Fibroblast of skin of scalp (primary cell): ENCODE measurements around the gene AFAP1L2.
A peak's percentile ranks its signal among the peaks of the same experiment; 100 is the strongest.
"Not testable (repeated sequence)": the region's sequence is repeated elsewhere in the genome, so short reads cannot be mapped to it uniquely, and the experiment has no call there.

Experiments
- DNase-seq: peaks from one replicate; pipeline ENCODE4 v3.0.0-alpha.2; 2013

AFAP1L2 gene

GRCh38 chr10:114359041-114359952 lies 45.0 kb downstream of the AFAP1L2 start:
- peak; percentile 44 for DNase-seq

- DNase-seq, result no peak
These were observed 46.7 kb downstream of the AFAP1L2 start for GRCh38 chr10:114357515-114357996.

GRCh38 chr10:114356751-114357514 lies 47.4 kb downstream of the AFAP1L2 start:
- no peak for DNase-seq

DNA sequence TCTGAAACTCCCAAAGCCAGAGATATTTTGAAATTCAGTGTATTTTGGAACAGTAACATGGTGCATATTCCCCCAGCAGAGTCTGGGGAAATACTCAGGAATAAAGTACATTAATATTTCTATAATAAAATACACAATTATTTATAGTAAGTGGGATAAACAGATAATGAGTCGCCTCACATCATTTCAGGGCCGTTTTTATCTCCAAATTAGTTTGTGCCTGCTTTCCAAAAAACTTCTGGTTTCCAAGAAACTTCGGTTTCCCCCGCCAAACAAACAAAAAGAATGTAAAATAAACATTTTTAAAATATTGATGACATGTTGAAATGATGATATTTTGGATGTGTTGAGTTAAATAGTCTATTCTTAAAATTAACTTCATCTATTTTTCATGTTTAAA lies 48.2 kb downstream of the AFAP1L2 start:
- no peak for DNase-seq

DNA sequence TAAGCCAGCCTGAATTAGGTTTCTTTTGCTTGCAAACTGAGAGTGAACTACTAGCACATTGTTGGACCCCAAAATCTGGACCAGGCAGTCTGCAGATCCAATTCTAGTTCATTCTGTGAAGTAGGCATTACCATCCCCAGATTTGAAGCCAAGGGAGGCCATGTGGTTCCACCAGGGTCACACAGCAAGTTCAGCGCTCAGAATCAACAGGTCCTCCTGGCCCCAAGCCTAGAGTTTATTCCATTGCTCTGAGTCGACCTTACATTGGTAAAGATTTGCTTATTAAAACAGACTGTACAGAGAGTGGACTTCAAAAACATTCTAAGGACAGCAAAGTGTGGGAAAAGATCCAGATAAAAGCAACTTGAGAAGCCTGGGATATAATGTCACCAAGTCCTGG lies 50.9 kb downstream of the AFAP1L2 start:
- DNase-seq, result no peak

DNA sequence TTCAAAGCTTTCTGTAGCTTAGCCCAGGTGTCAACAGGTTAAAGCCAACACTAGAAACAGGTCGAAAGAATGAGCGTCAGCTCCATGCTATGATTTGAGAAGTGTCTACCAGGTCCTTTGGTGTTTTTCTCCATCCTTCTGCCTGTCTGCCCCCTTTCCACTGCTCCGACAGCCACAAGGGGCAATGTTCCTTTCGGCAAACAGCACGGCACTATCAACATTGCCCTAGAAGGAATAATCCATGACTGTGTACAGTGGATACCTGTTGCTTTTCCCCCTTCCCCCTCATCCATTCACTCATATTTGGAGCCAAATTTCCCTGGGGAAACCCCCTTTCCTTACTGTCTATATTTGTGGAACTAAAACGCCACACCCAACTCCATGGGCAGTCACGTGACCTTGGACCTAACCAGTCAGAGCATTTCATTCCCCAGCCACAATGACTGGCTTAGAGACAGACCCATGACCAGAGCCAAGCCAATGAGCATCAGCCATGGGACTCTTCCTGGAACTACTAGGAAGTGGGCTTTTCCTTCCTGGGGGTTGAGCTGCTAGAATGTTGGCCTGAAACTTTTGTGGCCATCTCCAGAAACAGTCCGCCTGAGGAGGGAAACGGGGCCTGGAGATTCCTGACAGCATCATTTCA lies 51.5 kb downstream of the AFAP1L2 start:
- no peak for DNase-seq

DNA sequence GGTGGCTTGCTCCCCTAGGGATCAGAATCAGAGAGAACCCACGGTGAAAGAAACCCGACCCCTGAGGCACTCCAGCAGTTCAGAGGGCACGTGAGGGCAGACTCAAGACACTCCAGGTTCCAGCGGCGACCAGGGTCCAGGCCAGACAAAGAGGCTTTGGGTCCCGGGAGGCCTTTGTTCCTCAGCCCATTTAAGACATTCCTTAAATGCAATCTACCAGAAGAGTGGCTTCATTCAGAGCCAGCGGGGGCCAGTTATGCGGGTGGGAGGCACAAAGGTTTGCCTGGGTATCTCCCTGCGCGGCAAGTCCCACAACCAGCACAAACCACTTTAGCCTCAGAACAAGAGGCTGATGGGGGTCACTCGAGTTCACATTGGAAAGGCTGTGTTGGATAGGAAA lies 53.6 kb downstream of the AFAP1L2 start:
- no peak for DNase-seq

DNA sequence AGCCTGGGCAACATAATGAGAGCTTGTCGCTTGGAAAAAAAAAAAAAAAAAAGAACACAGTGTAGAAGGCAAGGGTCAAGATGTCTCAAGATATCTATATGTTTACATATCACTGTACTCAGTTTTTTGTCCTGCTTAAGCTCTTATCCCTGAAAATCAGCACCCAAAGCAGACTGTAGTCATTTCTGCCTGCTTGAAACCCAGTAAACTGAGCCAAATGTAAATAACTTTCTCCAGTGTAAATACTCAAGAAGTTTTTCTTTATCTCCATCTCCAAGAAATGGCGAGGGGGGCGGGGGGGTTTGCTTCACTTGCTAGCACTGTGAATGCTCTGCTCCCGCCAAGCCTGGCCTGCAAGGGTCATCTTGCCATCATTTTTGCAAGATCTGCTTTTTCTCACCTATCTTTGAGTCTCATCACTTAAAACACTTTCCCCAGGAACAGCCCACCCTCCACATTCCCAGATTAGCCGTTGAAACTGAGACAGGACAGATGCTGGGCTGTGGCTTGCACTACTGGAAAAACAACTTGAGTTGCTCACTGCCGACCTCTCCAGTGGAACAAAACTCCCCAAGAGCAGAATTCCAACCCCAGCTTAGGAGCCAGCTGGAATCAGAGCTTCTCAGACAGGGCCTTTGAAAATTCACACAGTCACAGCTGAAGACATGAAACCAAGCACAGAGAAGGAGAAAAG lies 54.6 kb downstream of the AFAP1L2 start:
- DNase-seq, result no peak

- not testable (repeated sequence) for DNase-seq
These were observed 55.2 kb downstream of the AFAP1L2 start for GRCh38 chr10:114349071-114349470.

DNA sequence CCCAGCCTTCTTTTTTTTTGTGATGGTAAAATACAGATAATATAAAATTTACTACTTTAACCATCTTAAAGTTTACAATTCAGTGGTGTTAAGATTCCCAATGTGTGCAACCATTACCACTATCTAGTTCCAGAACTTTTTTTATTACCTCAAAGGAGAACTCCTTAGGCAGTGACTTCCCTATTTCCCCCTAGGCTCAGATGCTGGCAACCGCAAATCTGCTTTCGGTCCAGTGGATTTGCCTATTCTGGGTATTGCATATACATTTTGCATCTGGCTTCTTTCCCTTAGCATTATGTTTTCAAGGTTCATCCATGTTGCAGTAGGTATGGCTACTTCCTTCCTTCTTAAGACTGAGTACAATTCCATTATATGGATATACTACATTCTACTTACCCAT lies 56.5 kb downstream of the AFAP1L2 start:
- no peak for DNase-seq

DNA sequence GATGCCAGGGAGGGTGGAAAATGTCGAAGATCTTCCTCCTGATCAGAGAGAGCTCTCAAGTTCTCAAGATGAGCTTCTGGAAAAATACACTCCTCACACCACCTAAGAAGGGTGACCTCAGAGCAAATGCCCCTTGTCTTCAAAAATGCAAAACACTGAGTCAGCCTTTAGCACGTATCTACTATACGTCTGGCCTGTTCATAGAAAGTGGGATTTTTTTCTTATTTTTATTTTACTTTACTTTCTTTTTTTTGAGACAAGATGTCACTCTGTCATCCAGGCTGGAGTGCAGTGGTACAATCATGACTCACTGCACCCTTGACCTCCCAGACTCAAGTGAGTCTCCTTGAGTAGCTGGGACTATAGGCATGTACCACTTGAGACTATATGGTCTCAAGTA lies 57.1 kb downstream of the AFAP1L2 start:
- DNase-seq, result peak; percentile 9

- peak; percentile 14 for DNase-seq
These were observed 57.9 kb downstream of the AFAP1L2 start for GRCh38 chr10:114346176-114347031.

DNA sequence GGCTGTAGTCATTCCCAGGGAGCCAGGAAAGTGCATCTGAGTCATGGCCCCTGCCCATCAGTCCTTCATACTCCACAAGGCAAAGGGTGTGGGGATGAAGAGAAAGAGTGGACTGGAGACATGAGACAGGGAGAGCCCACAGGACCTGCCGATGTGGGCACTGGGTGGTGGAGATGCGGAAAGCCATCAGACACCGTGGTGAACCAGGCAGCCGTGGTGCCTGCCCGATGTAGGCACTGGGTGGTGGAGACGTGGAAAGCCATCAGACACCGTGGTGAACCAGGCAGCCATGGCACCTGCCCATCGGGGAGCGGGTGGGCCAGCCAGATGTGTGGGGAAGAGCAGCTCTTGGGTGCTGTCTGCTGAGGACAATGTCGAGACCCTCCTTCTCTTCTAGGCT lies 58.6 kb downstream of the AFAP1L2 start:
- no peak for DNase-seq

GRCh38 chr10:114343623-114344505 lies 60.4 kb downstream of the AFAP1L2 start:
- no peak for DNase-seq

DNA sequence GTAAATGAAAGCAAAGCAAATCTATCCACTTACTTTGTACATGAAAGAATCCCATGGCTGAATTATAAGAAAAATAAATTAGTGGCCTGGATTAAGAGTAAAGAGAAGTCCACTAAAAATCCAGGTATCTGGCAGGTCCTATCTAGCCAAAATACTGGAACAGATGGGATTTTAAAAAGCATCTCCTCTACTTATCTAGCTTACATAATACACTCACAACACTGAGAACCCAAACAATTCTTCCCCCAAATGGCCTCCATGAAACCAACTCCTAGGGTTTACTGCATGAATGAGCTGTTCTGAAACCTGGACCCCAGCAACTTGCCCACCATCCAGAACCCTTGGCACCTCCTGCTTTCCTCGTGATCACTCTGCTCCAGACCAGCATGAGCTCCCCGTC lies 61.3 kb downstream of the AFAP1L2 start:
- DNase-seq, result no peak

- no peak for DNase-seq
These were observed 63.5 kb downstream of the AFAP1L2 start for GRCh38 chr10:114340816-114341215.

- DNase-seq, result no peak
These were observed 66.5 kb downstream of the AFAP1L2 start for GRCh38 chr10:114337510-114338462.

DNA sequence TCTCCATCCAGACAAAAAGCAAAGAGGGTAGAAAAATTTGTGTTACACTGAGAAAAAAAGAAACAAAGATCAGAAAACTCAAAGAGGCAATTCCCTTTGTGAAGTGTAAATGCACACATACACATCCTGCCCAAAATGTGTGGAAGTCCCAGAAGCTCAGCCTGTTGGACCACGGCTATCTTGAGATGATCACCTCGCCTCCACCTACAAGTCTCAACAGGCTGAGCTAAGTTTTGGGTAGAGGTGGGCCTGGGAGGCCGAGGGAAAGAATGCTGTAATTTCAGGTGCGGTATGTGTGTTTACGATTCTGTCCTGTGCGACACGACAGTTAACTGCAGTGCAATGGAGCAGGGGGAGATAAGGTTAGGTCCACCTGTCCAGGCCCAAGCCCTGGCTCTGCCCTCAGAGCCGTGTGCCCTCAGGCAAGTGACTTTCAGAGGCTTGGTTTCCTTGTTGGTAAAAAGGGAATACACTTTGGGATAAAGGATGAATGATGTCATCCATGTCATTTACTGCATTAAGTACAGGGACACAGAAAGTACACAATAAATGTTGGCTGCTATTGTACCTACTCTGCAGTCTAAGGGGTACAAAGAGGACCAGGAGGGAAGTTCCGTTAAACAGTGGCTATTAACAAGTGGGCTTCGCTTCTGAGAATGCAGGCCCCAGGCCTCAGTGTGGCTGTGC lies 67.3 kb downstream of the AFAP1L2 start:
- no peak for DNase-seq

- no peak for DNase-seq
These were observed 68.7 kb downstream of the AFAP1L2 start for GRCh38 chr10:114335614-114336013.
